ENCODE results near the gene DELE1. TPM values are rescaled to one million over a fixed set of nuclear protein-coding genes. Genes with fewer than 3 reads are reported as not detected.
A peak's percentile ranks its signal among the peaks of the same experiment; 100 is the strongest.
"Not testable (repeated sequence)": the region's sequence is repeated elsewhere in the genome, so short reads cannot be mapped to it uniquely, and the experiment has no call there.

The DELE1 gene
- total RNA-seq, 1 donor from 2014 or later, result 108 TPM

DNA sequence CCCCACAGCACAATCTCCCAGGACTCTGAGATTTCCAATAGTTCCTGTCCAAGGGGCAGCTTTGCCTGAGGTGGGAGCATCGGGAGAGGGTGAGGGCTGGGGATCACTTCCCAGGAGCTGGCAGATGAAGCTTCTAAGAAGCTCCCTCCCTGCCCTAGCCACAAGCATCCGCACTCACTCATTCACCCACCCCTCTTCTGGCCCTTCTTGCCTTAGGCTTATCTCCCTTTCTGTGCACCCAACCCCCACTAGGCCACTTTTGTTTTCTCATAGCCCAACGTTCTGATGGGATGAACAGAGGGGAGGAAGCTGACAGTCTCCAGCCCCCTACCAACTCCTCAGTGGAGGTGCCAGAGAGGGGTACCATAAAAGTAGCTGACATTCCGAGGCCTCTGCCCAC is 41.8 kb upstream of the DELE1 start:
- no peak overlapping the region for H3K27ac Mint-ChIP-seq (ENCODE audit: unreplicated experiment)
- TF ChIP-seq, protein P1, sequence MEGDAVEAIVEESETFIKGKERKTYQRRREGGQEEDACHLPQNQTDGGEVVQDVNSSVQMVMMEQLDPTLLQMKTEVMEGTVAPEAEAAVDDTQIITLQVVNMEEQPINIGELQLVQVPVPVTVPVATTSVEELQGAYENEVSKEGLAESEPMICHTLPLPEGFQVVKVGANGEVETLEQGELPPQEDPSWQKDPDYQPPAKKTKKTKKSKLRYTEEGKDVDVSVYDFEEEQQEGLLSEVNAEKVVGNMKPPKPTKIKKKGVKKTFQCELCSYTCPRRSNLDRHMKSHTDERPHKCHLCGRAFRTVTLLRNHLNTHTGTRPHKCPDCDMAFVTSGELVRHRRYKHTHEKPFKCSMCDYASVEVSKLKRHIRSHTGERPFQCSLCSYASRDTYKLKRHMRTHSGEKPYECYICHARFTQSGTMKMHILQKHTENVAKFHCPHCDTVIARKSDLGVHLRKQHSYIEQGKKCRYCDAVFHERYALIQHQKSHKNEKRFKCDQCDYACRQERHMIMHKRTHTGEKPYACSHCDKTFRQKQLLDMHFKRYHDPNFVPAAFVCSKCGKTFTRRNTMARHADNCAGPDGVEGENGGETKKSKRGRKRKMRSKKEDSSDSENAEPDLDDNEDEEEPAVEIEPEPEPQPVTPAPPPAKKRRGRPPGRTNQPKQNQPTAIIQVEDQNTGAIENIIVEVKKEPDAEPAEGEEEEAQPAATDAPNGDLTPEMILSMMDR (IDR thresholded peaks at IDR 0.05; ENCODE audit: partially characterized antibody, unreplicated experiment), result no peak
- peaks cover 16% of the 10 kb centered on the region for H3K27me3 Mint-ChIP-seq (ENCODE audit: unreplicated experiment)
- H3K9me3 Mint-ChIP-seq (ENCODE audit: unreplicated experiment), result peaks cover 12% of the 10 kb centered on the region
- DNase-seq, result no peak
- peak overlapping the region; percentile 89 for H3K4me3 Mint-ChIP-seq (ENCODE audit: unreplicated experiment)
- no peaks in the 10 kb centered on the region for H3K36me3 Mint-ChIP-seq (ENCODE audit: unreplicated experiment)
- H3K4me1 Mint-ChIP-seq (ENCODE audit: low read depth, unreplicated experiment), result peaks cover 26% of the 10 kb centered on the region

DNA sequence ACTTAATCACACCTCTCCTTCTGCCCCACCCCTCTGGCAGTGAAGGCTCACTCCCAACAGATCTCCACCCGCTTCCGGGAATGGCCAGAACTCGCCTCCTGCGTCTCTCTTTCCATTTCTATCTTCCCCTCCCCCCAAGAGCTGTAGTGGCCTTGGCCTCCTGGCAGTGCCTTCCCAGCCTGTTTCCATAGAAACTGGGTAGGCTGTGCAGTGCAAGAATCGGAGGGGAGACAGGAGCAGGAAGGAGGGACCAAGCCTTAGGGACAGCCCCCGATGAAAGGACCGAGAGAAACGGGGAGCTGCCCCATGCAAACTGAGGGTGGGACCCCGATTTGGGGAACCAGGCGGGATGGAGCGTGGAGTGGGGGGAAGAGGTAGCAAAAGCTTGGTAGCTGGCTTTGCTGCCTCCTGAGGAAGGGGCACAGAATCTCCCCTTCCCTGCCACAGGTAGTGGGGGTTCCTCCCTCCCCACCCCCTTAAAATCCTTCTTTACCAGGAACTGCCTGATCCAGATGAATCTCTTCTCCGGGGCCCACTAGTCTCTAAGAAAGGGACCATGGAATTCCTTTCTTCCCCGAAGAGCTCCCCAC is 41.0 kb upstream of the DELE1 start:
- no peaks in the 10 kb centered on the region for H3K36me3 Mint-ChIP-seq (ENCODE audit: unreplicated experiment)
- peaks cover 7% of the 10 kb centered on the region for H3K9me3 Mint-ChIP-seq (ENCODE audit: unreplicated experiment)
- H3K4me1 Mint-ChIP-seq (ENCODE audit: low read depth, unreplicated experiment), result peaks cover 20% of the 10 kb centered on the region
- peak overlapping the region; percentile 8 for H3K27ac Mint-ChIP-seq (ENCODE audit: unreplicated experiment)
- H3K27me3 Mint-ChIP-seq (ENCODE audit: unreplicated experiment), result peaks cover 10% of the 10 kb centered on the region
- TF ChIP-seq, protein P1 (IDR thresholded peaks at IDR 0.05; ENCODE audit: partially characterized antibody, unreplicated experiment), result no peak
- DNase-seq, result peak; percentile 58
- peak overlapping the region; percentile 89 for H3K4me3 Mint-ChIP-seq (ENCODE audit: unreplicated experiment)

DNA sequence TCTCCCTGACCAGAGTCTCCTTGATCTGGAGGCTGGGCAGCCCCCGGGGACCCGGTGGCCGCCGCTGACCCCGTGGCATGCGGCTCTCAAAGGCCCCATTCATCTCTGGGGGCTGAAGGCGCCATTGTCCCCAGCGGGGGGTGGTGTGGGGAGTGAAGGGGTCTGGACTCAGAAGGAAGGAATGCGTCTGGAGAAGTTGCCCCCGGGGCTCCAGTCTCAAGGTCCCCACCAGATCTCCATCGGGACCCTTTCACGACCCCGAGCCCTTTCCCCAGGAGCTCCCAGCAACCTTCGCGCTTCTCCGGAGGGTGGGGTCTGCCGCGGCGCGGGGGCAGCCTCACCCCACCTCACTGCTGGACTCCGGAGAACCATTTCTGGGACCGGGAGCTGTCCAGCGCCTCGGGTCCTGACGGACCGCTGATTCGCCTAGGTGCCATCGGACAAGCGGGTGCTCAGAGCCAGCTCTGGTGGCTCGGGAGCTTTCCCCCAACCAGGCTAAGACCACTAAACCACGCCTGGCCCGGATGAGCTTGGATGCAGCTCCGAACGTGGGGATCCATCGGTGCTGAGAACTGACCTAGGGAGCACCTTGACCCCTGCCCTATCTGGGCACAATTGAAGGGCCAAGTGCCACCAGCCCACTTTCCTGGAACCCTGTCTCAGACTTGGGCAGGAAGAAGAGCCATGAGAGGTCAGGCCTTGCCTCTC is 40.3 kb upstream of the DELE1 start:
- Mint-ChIP-seq H3K27ac (ENCODE audit: unreplicated experiment) (no peak overlapping the region), H3K36me3 (ENCODE audit: unreplicated experiment) (no peaks in the 10 kb centered on the region), H3K4me1 (ENCODE audit: low read depth, unreplicated experiment) (peaks cover 20% of the 10 kb centered on the region), H3K27me3 (ENCODE audit: unreplicated experiment) (peaks cover 10% of the 10 kb centered on the region), H3K4me3 (ENCODE audit: unreplicated experiment) (peak overlapping the region; percentile 96), H3K9me3 (ENCODE audit: unreplicated experiment) (peaks cover 7% of the 10 kb centered on the region)
- TF ChIP-seq, protein P1 (IDR thresholded peaks at IDR 0.05; ENCODE audit: partially characterized antibody, unreplicated experiment), result no peak
- no peak for DNase-seq

DNA sequence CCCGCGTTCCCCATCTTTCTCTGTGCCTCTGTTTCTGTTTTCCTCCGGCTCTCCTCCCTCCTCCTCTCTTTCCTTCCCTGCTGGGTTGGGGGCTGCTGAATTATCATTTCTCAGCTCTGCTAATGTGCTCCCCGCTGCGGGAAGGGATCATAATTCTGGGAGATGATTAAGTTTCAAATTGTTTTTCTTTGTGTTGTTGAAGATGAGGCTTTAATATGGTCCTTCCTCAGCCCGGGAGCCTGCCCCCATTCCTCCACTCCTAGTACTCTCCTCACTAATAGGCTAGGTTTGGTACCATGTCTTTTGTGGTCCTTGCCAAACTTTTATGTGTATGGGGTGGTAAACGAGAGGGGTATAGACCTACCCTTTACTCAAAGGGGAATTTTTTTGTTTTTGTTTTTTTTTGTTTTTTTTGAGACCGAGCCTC is 39.8 kb upstream of the DELE1 start:
- Mint-ChIP-seq H3K27ac (ENCODE audit: unreplicated experiment) (peak overlapping the region; percentile 36), H3K9me3 (ENCODE audit: unreplicated experiment) (peaks cover 7% of the 10 kb centered on the region), H3K27me3 (ENCODE audit: unreplicated experiment) (peaks cover 10% of the 10 kb centered on the region), H3K4me3 (ENCODE audit: unreplicated experiment) (peak overlapping the region; percentile 96), H3K36me3 (ENCODE audit: unreplicated experiment) (no peaks in the 10 kb centered on the region), H3K4me1 (ENCODE audit: low read depth, unreplicated experiment) (peaks cover 20% of the 10 kb centered on the region)
- TF ChIP-seq, protein P1 (IDR thresholded peaks at IDR 0.05; ENCODE audit: partially characterized antibody, unreplicated experiment), result no peak
- no peak for DNase-seq

DNA sequence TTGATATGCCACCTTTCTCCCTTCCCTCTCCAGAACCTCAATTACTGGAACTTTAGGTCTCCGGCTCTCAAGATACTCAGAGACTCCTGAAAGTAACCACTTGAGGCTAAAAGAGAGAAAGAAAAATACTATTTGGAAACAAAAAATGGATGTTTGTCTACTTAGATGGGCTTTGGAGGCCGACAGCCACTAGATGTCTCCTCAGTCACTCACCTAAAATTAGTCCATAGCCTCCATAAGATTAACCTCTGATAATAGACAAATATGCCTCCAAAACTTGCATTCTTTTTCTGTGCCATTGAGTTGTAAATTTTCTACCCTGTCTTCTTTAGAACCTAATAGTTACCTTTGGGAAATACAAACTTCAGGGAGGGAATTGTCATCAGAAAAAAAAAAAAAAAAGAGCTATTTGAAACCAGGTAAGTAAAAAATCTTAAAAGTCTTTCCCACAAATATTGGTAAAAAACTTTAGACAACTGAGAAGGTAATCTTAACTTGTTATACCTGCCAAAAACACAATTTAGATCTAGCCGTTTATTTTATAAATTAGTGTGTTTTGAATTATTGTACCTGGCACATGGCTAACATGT is 34.3 kb upstream of the DELE1 start:
- H3K27ac Mint-ChIP-seq (ENCODE audit: unreplicated experiment), result no peak overlapping the region
- H3K4me1 Mint-ChIP-seq (ENCODE audit: low read depth, unreplicated experiment), result peaks cover 2% of the 10 kb centered on the region

DNA sequence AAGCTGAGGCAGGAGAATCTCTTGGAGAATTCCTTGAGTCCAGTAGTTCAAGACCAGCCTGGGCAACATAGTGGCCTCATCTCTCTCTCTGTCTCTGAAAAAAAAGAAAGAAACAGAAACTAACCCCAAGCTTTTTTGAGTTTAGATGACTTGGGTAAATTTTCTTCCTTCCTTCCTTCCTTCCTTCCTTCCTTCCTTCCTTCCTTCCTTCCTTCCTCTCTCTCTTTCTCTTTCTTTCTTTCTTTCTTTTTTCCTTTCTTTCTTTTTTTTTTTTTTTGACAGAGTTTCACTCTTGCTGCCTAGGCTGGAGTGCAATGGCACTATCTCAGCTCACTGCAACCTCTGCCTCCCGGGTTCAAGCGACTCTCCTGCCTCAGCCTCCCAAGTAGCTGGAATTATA is 33.2 kb upstream of the DELE1 start:
- not testable (repeated sequence) for DNase-seq; H3K36me3 Mint-ChIP-seq (ENCODE audit: unreplicated experiment); H3K27me3 Mint-ChIP-seq (ENCODE audit: unreplicated experiment); H3K4me1 Mint-ChIP-seq (ENCODE audit: low read depth, unreplicated experiment); H3K4me3 Mint-ChIP-seq (ENCODE audit: unreplicated experiment); H3K27ac Mint-ChIP-seq (ENCODE audit: unreplicated experiment); H3K9me3 Mint-ChIP-seq (ENCODE audit: unreplicated experiment)

More for the DNA sequence above, 34.3 kb upstream of the DELE1 start:
- Mint-ChIP-seq H3K27me3 (ENCODE audit: unreplicated experiment) (no peaks in the 10 kb centered on the region), H3K4me3 (ENCODE audit: unreplicated experiment) (no peak overlapping the region), H3K36me3 (ENCODE audit: unreplicated experiment) (no peaks in the 10 kb centered on the region), H3K9me3 (ENCODE audit: unreplicated experiment) (no peaks in the 10 kb centered on the region)
- TF ChIP-seq, protein P1 (IDR thresholded peaks at IDR 0.05; ENCODE audit: partially characterized antibody, unreplicated experiment), result no peak
- DNase-seq, result no peak

Measured in glutamatergic neuron (in vitro differentiated cells).